Keratinocyte (primary cell): Measurements from ENCODE around the gene CD164L2. TPM values are rescaled to one million over a fixed set of nuclear protein-coding genes. Genes with fewer than 3 reads are reported as not detected.

Experiments used
- DNase-seq: peaks from one replicate; pipeline ENCODE4 v3.0.0-alpha.2; 2011; ENCODE audit warnings: low read depth, missing footprints, low spot score
- FAIRE-seq: peaks from 2 replicates; lab custom pipeline; 2011; peaks lifted over from hg19 to GRCh38; lab: Jason Lieb, UNC
- H2AFZ ChIP-seq: 2 replicates; pipeline ENCODE4 v1.6.0; 2012; ENCODE audit warnings: low read length, control low read depth, inconsistent platforms; ENCODE audit not compliant: control insufficient read depth
- H3K27ac ChIP-seq: 2 replicates; pipeline ENCODE4 v1.5.1; 2011; ENCODE audit warnings: low read length; ENCODE audit not compliant: control insufficient read depth, insufficient read depth
- H3K27me3 ChIP-seq: 3 replicates; pipeline ENCODE4 v1.6.0; 2011; ENCODE audit warnings: low read length; ENCODE audit not compliant: control insufficient read depth, insufficient read depth; ENCODE audit errors: extremely low read depth
- H3K36me3 ChIP-seq, 2 experiments: 2 replicates in 1 of 2; 3 replicates in 1 of 2; pipeline ENCODE4 v1.5.1; 2011; ENCODE audit warnings: low read length in 2 of 2, mild to moderate bottlenecking in 1 of 2; ENCODE audit not compliant: control insufficient read depth in 2 of 2, insufficient read depth in 2 of 2; ENCODE audit errors: extremely low read depth in 1 of 2
- H3K4me1 ChIP-seq: 3 replicates; pipeline ENCODE4 v1.5.1; 2011; ENCODE audit warnings: low read length; ENCODE audit not compliant: control insufficient read depth, insufficient read depth; ENCODE audit errors: extremely low read depth
- H3K4me2 ChIP-seq: 3 replicates; pipeline ENCODE4 v1.6.0; 2011; ENCODE audit warnings: low read depth, low read length; ENCODE audit not compliant: control insufficient read depth, insufficient read depth; ENCODE audit errors: extremely low read depth
- H3K4me3 ChIP-seq, 3 experiments: fragments of 200-600 bp in 1 of 3; sonication (generic) in 1 of 3; 2 replicates in 2 of 3; 3 replicates in 1 of 3; pipeline ENCODE4 v1.5.1; 2011 to 2016; ENCODE audit warnings: low read length in 3 of 3, mild to moderate bottlenecking in 3 of 3, control low read depth in 2 of 3, inconsistent platforms in 1 of 3, low read depth in 1 of 3, mixed read lengths in 1 of 3, mixed run types in 1 of 3, moderate library complexity in 1 of 3; ENCODE audit not compliant: control insufficient read depth in 2 of 3, insufficient read depth in 2 of 3; ENCODE audit errors: extremely low read depth in 1 of 3
- H3K79me2 ChIP-seq: 2 replicates; pipeline ENCODE4 v1.6.0; 2012; ENCODE audit warnings: low read length; ENCODE audit not compliant: control insufficient read depth, insufficient read depth
- H3K9ac ChIP-seq: 3 replicates; pipeline ENCODE4 v1.6.0; 2011; ENCODE audit warnings: low read length; ENCODE audit not compliant: control insufficient read depth, insufficient read depth; ENCODE audit errors: extremely low read depth
- H3K9me1 ChIP-seq: 3 replicates; pipeline ENCODE4 v1.6.0; 2011; ENCODE audit warnings: low read length; ENCODE audit not compliant: control insufficient read depth, insufficient read depth; ENCODE audit errors: extremely low read depth
- H3K9me3 ChIP-seq: 2 replicates; pipeline ENCODE4 v1.5.1; 2012; ENCODE audit warnings: low read depth, low read length; ENCODE audit not compliant: control insufficient read depth
- H4K20me1 ChIP-seq: 3 replicates; pipeline ENCODE4 v1.6.0; 2011; ENCODE audit warnings: low read length; ENCODE audit not compliant: control insufficient read depth, insufficient read depth; ENCODE audit errors: extremely low read depth
- EZH2 ChIP-seq: IDR thresholded peaks from one replicate; pipeline ENCODE4 v1.6.1; 2012; ENCODE audit warnings: inconsistent platforms, mild to moderate bottlenecking, low read length, moderate library complexity
- dilution Hi-C: fragments of 300-500 bp; cut with MboI; formaldehyde crosslinking; loops from one replicate; pipeline ENCODE4 v1.7.0; 2020; ENCODE audit warnings: low sequenced_read_pairs; ENCODE audit not compliant: extremely low pct_ligation_motif_present
- polyA plus RNA-seq, 5 experiments: library from polyadenylated mRNA; depleted of rRNA in 3 of 5; stranded (reverse) in 3 of 5; stranded (forward) in 1 of 5; unstranded in 1 of 5; fragments of >200 nt; gene quantifications; 1 replicate in 1 of 5; 2 replicates in 3 of 5; 3 replicates in 1 of 5; pipeline versions ENCODE4 v1.2.1 to v1.2.3, GENCODE V29; 2011 to 2012; ENCODE audit warnings: missing spikeins in 2 of 5, low read depth in 1 of 5, low replicate concordance in 1 of 5
- TF ChIP-seq, protein P1 (sequence below), 3 experiments: IDR thresholded peaks in 1 of 3; conservative IDR thresholded peaks in 1 of 3; optimal IDR thresholded peaks in 1 of 3; 2 replicates in 2 of 3; 3 replicates in 1 of 3; pipeline versions ENCODE3 to v1.5.1; 2011; ENCODE audit warnings: low read length in 3 of 3, mild to moderate bottlenecking in 3 of 3, moderate library complexity in 2 of 3, control low read depth in 1 of 3, inconsistent platforms in 1 of 3; ENCODE audit not compliant: insufficient read depth in 2 of 3; ENCODE audit errors: extremely low read depth in 1 of 3

The CD164L2 gene
- polyA plus RNA-seq, 1 donor (not counting 4 experiments of a cell fraction or from before 2014, with no cell fraction given) = 2.7 TPM

DNA sequence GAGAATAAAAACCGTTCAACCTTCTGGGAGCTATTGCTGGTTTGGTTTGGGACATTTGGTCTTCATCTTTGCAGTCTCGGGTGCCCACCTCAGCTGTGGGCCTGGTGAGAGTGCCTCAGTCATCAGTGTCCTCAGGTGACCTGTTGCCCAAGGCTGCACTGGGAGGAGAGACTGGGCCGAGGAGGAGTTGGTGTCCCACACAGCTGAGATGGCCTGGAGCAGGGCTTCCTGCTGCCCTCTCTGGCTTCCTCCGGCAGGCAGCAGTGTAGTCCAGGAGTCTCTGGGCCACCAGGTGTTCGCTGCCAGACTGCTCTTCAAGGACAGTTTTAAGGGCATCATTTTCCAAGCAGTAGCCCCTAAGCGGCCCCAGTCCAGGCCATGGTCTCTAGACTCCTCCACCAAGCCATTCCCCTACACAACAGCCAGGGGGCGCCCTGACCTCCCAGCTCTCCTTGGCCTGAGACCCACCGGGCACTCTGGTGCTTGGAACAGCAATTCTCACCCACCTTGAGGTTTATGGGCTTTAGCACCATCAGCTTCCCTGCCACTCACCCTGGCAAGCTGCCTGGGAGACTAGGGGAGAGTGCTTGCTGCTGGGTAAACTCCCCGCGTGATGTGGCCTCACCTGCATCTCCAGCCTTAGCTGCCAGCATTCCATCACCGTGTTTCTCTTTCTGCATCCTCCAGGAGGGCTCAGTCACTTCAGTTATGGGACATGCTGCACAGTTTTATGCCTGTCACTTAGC lies 50.4 kb downstream of the CD164L2 start:
- Histone ChIP-seq H3K9ac (no peak overlapping the region), H2AFZ (no peak overlapping the region), H3K4me3 (no peak overlapping the region), H3K4me1 (no peaks in the 10 kb centered on the region), H4K20me1 (no peaks in the 10 kb centered on the region), H3K79me2 (peaks cover 27% of the 10 kb centered on the region), H3K27me3 (no peaks in the 10 kb centered on the region), H3K27ac (no peak overlapping the region), H3K4me2 (no peak overlapping the region), H3K36me3 (peaks cover 46 to 48% of the 10 kb centered on the region in 2 experiments), H3K9me3 (no peaks in the 10 kb centered on the region), H3K9me1 (no peaks in the 10 kb centered on the region)
- DNase-seq (no peak), FAIRE-seq (no peak)
- no peak for TF ChIP-seq EZH2
- TF ChIP-seq, protein P1, sequence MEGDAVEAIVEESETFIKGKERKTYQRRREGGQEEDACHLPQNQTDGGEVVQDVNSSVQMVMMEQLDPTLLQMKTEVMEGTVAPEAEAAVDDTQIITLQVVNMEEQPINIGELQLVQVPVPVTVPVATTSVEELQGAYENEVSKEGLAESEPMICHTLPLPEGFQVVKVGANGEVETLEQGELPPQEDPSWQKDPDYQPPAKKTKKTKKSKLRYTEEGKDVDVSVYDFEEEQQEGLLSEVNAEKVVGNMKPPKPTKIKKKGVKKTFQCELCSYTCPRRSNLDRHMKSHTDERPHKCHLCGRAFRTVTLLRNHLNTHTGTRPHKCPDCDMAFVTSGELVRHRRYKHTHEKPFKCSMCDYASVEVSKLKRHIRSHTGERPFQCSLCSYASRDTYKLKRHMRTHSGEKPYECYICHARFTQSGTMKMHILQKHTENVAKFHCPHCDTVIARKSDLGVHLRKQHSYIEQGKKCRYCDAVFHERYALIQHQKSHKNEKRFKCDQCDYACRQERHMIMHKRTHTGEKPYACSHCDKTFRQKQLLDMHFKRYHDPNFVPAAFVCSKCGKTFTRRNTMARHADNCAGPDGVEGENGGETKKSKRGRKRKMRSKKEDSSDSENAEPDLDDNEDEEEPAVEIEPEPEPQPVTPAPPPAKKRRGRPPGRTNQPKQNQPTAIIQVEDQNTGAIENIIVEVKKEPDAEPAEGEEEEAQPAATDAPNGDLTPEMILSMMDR (optimal IDR thresholded peaks at IDR 0.05 in 1 of 3, IDR thresholded peaks at IDR 0.05 in 1 of 3, conservative IDR thresholded peaks at IDR 0.05 in 1 of 3; ENCODE audit: extremely low read depth in 1 of 3, insufficient read depth in 2 of 3, low read length in 3 of 3) = peak; percentile 83 to 94 (median 89)
- dilution Hi-C loops = no loop called here

- H3K9me1 ChIP-seq = no peaks in the 10 kb centered on the region
- dilution Hi-C loops = no loop called here
- H3K27me3 ChIP-seq = no peaks in the 10 kb centered on the region
- no peak overlapping the region for H3K4me2 ChIP-seq
- TF ChIP-seq, protein P1 (optimal IDR thresholded peaks at IDR 0.05 in 1 of 3, IDR thresholded peaks at IDR 0.05 in 1 of 3, conservative IDR thresholded peaks at IDR 0.05 in 1 of 3; ENCODE audit: extremely low read depth in 1 of 3, insufficient read depth in 2 of 3, low read length in 3 of 3) = no peak
- TF ChIP-seq EZH2 = no peak
- no peak overlapping the region for H3K9ac ChIP-seq
- DNase-seq = no peak
- peaks cover 34% of the 10 kb centered on the region for H3K79me2 ChIP-seq
- no peaks in the 10 kb centered on the region for H3K9me3 ChIP-seq
- no peak overlapping the region for H3K27ac ChIP-seq
- H4K20me1 ChIP-seq = no peaks in the 10 kb centered on the region
- FAIRE-seq = no peak
- H2AFZ ChIP-seq = no peak overlapping the region
- no peak overlapping the region for H3K4me3 ChIP-seq
- no peaks in the 10 kb centered on the region for H3K4me1 ChIP-seq
- peaks cover 46 to 48% of the 10 kb centered on the region in 2 experiments for H3K36me3 ChIP-seq
Measured at GRCh38 chr1:27331922-27332321, 51.2 kb downstream of the CD164L2 start.
